ENCODE measurements around the gene MGAT4D. TPM values are rescaled to one million over a fixed set of nuclear protein-coding genes. Genes with fewer than 3 reads are reported as not detected.

Gene MGAT4D
- polyA plus RNA-seq, 1 experiment, result not detected

GRCh38 chr4:140466146-140466545 is 31.9 kb downstream of the MGAT4D start:
- no peak overlapping the region for H3K4me3 ChIP-seq (ENCODE audit: low read depth, low read length)
- no peak for TF ChIP-seq CTCF (IDR thresholded peaks at IDR 0.05; ENCODE audit: low read depth, low read length)
- DNase-seq (ENCODE audit: low read depth, low spot score), result no peak
- no peaks in the 10 kb centered on the region for H3K9me3 ChIP-seq (ENCODE audit: control insufficient read depth, insufficient read depth, low read length)
- ChIA-PET CTCF (interaction anchor here (0.6 kb wide), 1 partner anchor 188 kb away, joined by 4 read pairs; no protein-coding TSS in a partner anchor), POLR2A (no interaction called here)
- H3K27me3 ChIP-seq (ENCODE audit: control insufficient read depth, insufficient read depth, low read length), result peaks cover 14% of the 10 kb centered on the region
- H3K27ac ChIP-seq (ENCODE audit: low read depth, low read length), result no peak overlapping the region

DNA sequence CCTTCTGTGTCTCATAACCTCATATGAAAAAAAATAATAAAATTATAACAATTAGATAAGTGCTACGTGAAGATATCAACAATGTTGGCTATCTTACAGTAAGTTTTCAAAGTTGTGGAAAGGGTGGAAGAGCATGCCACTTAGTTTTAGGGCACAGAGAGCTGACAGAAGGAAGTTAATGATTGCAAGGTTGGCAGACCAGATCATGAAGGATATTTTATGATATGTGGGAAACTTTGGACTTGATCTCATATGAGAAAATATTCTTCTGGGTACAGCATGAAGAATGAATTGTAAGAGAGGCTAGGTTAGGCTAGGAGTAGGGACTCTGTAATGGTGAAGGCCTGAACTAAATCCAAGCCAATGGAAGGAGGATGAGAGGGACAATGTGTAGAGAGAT is 34.5 kb downstream of the MGAT4D start:
- ChIA-PET POLR2A (no interaction called here), CTCF (no interaction called here)
- peaks cover 3% of the 10 kb centered on the region for H3K27me3 ChIP-seq (ENCODE audit: control insufficient read depth, insufficient read depth, low read length)
- H3K27ac ChIP-seq (ENCODE audit: low read depth, low read length), result no peak overlapping the region
- TF ChIP-seq CTCF (IDR thresholded peaks at IDR 0.05; ENCODE audit: low read depth, low read length), result no peak
- no peak overlapping the region for H3K4me3 ChIP-seq (ENCODE audit: low read depth, low read length)
- DNase-seq (ENCODE audit: low read depth, low spot score), result no peak
- H3K9me3 ChIP-seq (ENCODE audit: control insufficient read depth, insufficient read depth, low read length), result no peaks in the 10 kb centered on the region

DNA sequence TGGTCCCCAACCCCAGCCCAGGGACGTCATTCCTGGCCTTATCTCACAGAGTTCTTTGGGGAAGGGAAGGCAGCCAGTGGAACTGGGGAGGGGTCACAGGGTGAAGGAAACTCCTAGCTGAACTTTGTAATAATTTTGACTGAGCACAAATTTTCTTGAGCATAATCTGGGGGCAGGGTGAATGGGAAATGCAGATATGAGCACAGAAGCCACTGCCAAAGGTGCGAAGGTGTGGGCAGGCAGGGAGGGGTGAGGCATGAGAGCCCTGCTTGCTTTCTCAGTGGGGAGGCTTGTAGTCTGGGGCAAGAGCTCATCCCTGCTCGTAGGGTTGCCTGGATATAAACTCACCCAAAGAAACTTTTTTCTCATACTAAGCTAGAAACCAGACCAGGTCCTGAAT is 34.9 kb downstream of the MGAT4D start:
- DNase-seq (ENCODE audit: low read depth, low spot score), result no peak
- POLR2A ChIA-PET, result no interaction called here
- H3K27ac ChIP-seq (ENCODE audit: low read depth, low read length), result no peak overlapping the region
- no peak overlapping the region for H3K4me3 ChIP-seq (ENCODE audit: low read depth, low read length)
- no peaks in the 10 kb centered on the region for H3K9me3 ChIP-seq (ENCODE audit: control insufficient read depth, insufficient read depth, low read length)
- no peak for TF ChIP-seq CTCF (IDR thresholded peaks at IDR 0.05; ENCODE audit: low read depth, low read length)
- CTCF ChIA-PET, result no interaction called here
- H3K27me3 ChIP-seq (ENCODE audit: control insufficient read depth, insufficient read depth, low read length), result peaks cover 3% of the 10 kb centered on the region

DNA sequence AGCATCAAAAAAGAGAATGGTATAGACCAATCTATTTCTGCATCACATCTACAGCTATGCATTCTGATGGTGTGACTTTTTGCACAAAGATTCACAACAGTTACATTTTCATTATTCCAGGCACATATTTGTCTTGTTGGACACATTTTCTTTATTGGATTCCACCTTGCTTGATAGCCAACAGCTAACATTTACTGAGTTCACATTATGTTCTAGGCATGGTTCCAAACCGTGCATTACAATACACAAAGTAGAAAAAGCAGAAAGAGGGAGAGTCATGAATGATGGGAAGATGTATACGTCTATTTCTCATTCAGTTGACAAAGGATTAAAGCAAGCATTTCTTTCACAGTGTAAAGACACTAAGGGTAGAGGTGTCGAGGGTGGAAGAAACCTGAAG is 47.7 kb downstream of the MGAT4D start:
- H3K27me3 ChIP-seq (ENCODE audit: control insufficient read depth, insufficient read depth, low read length), result peaks cover 14% of the 10 kb centered on the region
- TF ChIP-seq CTCF (IDR thresholded peaks at IDR 0.05; ENCODE audit: low read depth, low read length), result no peak
- ChIA-PET POLR2A (no interaction called here), CTCF (interaction anchor here (0.6 kb wide), 1 partner anchor 23 kb away, joined by 3 read pairs; the partner anchor contains the start of gene CLGN)
- H3K27ac ChIP-seq (ENCODE audit: low read depth, low read length), result no peak overlapping the region
- no peak overlapping the region for H3K4me3 ChIP-seq (ENCODE audit: low read depth, low read length)
- DNase-seq (ENCODE audit: low read depth, low spot score), result no peak
- no peaks in the 10 kb centered on the region for H3K9me3 ChIP-seq (ENCODE audit: control insufficient read depth, insufficient read depth, low read length)

- CTCF ChIA-PET, result interaction anchor here (0.8 kb wide), 1 partner anchor 22 kb away, joined by 3 read pairs; no protein-coding TSS in a partner anchor
- Histone ChIP-seq H3K4me3 (ENCODE audit: low read depth, low read length) (no peak overlapping the region), H3K9me3 (ENCODE audit: control insufficient read depth, insufficient read depth, low read length) (no peaks in the 10 kb centered on the region), H3K27ac (ENCODE audit: low read depth, low read length) (no peak overlapping the region), H3K27me3 (ENCODE audit: control insufficient read depth, insufficient read depth, low read length) (peaks cover 11% of the 10 kb centered on the region)
- POLR2A ChIA-PET, result no interaction called here
- no peak for DNase-seq (ENCODE audit: low read depth, low spot score)
- TF ChIP-seq CTCF (IDR thresholded peaks at IDR 0.05; ENCODE audit: low read depth, low read length), result no peak
Measured at GRCh38 chr4:140448830-140449229, 49.3 kb downstream of the MGAT4D start.

Data from AG04450 (cell line).